Thyroid gland (tissue), 4 donors: Measurements from ENCODE around the gene SPOCK1.

Source experiments
- CTCF ChIP-seq, 6 experiments: fragments of 200-600 bp in 3 of 6; fragments of 450-650 bp in 3 of 6; sonication (generic) in 3 of 6; IDR thresholded peaks; one replicate each; pipeline ENCODE4 v1.5.1; 2016 to 2019; ENCODE audit warnings: antibody characterized with exemption in 6 of 6, mild to moderate bottlenecking in 2 of 6, inconsistent platforms in 1 of 6, moderate library complexity in 1 of 6
- POLR2A ChIP-seq, 2 donors: fragments of 450-650 bp; IDR thresholded peaks; one replicate each; pipeline ENCODE4 v1.6.1; 2017; ENCODE audit warnings: antibody characterized with exemption in 2 of 2, mild to moderate bottlenecking in 2 of 2, moderate library complexity in 1 of 2

GRCh38 chr5:137201876-137202275 lies 297.2 kb downstream of the SPOCK1 start:
- no peak for TF ChIP-seq POLR2A (IDR thresholded peaks at IDR 0.05)
- no peak for TF ChIP-seq CTCF (IDR thresholded peaks at IDR 0.05)
